SJCRH30 (cell line): Measurements from ENCODE around the gene FAT1. TPM values are rescaled to one million over a fixed set of nuclear protein-coding genes. Genes with fewer than 3 reads are reported as not detected.

Source experiments
- DNase-seq, 2 experiments: peaks; one replicate each; pipeline ENCODE4 v3.0.0-alpha.2; 2015 to 2020
- H3K27ac ChIP-seq: fragments of 250-450 bp; sonication (Bioruptor Pico); 2 replicates; pipeline ENCODE4 v1.5.1; 2020; ENCODE audit warnings: mild to moderate bottlenecking, moderate library complexity
- H3K27me3 ChIP-seq: fragments of 250-450 bp; sonication (Bioruptor Pico); 2 replicates; pipeline ENCODE4 v1.5.1; 2020; ENCODE audit warnings: mild to moderate bottlenecking, moderate library complexity
- H3K36me3 ChIP-seq: fragments of 250-450 bp; sonication (Bioruptor Pico); 2 replicates; pipeline ENCODE4 v1.5.1; 2020; ENCODE audit warnings: mild to moderate bottlenecking, moderate library complexity
- H3K4me1 ChIP-seq: fragments of 250-450 bp; sonication (Bioruptor Pico); 2 replicates; pipeline ENCODE4 v1.5.1; 2020; ENCODE audit warnings: mild to moderate bottlenecking, moderate library complexity
- H3K4me3 ChIP-seq: fragments of 250-450 bp; sonication (Bioruptor Pico); 2 replicates; pipeline ENCODE4 v1.5.1; 2020; ENCODE audit warnings: mild to moderate bottlenecking, moderate library complexity
- H3K9me3 ChIP-seq: fragments of 250-450 bp; sonication (Bioruptor Pico); replicated peaks from 2 replicates; pipeline ENCODE4 v1.5.1; 2020; ENCODE audit warnings: mild to moderate bottlenecking, moderate library complexity
- total RNA-seq: library from RNA; depleted of rRNA; stranded (reverse); fragments of >200 nt; shearing (Covaris generic); gene quantifications from 2 replicates; pipeline ENCODE4 v1.2.3, GENCODE V29; 2014

Gene FAT1
- total RNA-seq, 1 experiment from 2014 or later, result 154 TPM

DNA sequence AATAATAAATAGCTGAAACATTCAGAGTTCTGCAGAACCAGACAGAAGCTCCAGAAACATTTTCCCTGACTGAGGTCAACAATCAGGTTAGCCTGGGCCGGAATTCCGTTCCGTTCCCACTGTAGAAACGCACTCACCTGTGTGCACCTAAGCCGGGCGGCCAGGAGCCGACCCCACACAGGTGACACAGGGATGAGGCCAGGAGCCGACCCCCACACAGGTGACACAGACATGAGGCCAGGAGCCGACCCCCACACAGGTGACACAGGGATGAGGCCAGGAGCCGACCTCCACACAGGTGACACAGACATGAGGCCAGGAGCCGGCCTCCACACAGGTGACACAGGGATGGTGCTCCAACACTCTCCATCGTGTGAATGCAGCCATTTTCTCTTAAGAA, 21.9 kb downstream of the FAT1 start:
- Histone ChIP-seq H3K36me3 (peaks cover 10% of the 10 kb centered on the region), H3K27me3 (no peaks in the 10 kb centered on the region), H3K9me3 (no peaks in the 10 kb centered on the region), H3K4me1 (peaks cover 32% of the 10 kb centered on the region), H3K4me3 (peak overlapping the region; percentile 23), H3K27ac (peak overlapping the region; percentile 99)
- no peak for DNase-seq

- no peaks in the 10 kb centered on the region for H3K27me3 ChIP-seq
- H3K4me1 ChIP-seq, result peaks cover 32% of the 10 kb centered on the region
- H3K9me3 ChIP-seq, result no peaks in the 10 kb centered on the region
- H3K27ac ChIP-seq, result peak overlapping the region; percentile 99
- H3K36me3 ChIP-seq, result peaks cover 11% of the 10 kb centered on the region
- H3K4me3 ChIP-seq, result peak overlapping the region; percentile 38
- peak; percentile 88 to 91 for DNase-seq
Observed at GRCh38 chr4:186701273-186701672, 22.4 kb downstream of the FAT1 start.

GRCh38 chr4:186700746-186701145, 22.9 kb downstream of the FAT1 start:
- peak; percentile 43 to 57 for DNase-seq
- Histone ChIP-seq H3K4me3 (peak overlapping the region; percentile 38), H3K36me3 (peaks cover 11% of the 10 kb centered on the region)

GRCh38 chr4:186699881-186700397, 23.7 kb downstream of the FAT1 start:
- no peaks in the 10 kb centered on the region for H3K9me3 ChIP-seq
- H3K27ac ChIP-seq, result peak overlapping the region; percentile 99
- peaks cover 11% of the 10 kb centered on the region for H3K36me3 ChIP-seq
- no peaks in the 10 kb centered on the region for H3K27me3 ChIP-seq
- no peak for DNase-seq
- no peak overlapping the region for H3K4me3 ChIP-seq
- peaks cover 32% of the 10 kb centered on the region for H3K4me1 ChIP-seq

More at GRCh38 chr4:186700746-186701145, 22.9 kb downstream of the FAT1 start:
- peak overlapping the region; percentile 99 for H3K27ac ChIP-seq
- H3K27me3 ChIP-seq, result no peaks in the 10 kb centered on the region
- H3K4me1 ChIP-seq, result peaks cover 32% of the 10 kb centered on the region
- no peaks in the 10 kb centered on the region for H3K9me3 ChIP-seq

GRCh38 chr4:186699298-186699697, 24.4 kb downstream of the FAT1 start:
- Histone ChIP-seq H3K4me1 (peaks cover 32% of the 10 kb centered on the region), H3K27me3 (no peaks in the 10 kb centered on the region), H3K9me3 (no peaks in the 10 kb centered on the region), H3K27ac (no peak overlapping the region; the same call in 1 of the 2 replicates), H3K36me3 (peaks cover 11% of the 10 kb centered on the region), H3K4me3 (no peak overlapping the region)
- peak in 1 of 2 experiments; percentile 40 for DNase-seq

- H3K9me3 ChIP-seq, result no peaks in the 10 kb centered on the region
- no peak overlapping the region for H3K27ac ChIP-seq
- H3K36me3 ChIP-seq, result peaks cover 11% of the 10 kb centered on the region
- no peak for DNase-seq
- H3K4me3 ChIP-seq, result no peak overlapping the region
- H3K4me1 ChIP-seq, result peaks cover 39% of the 10 kb centered on the region
- H3K27me3 ChIP-seq, result no peaks in the 10 kb centered on the region
Observed at GRCh38 chr4:186698525-186698924, 25.1 kb downstream of the FAT1 start.

DNA sequence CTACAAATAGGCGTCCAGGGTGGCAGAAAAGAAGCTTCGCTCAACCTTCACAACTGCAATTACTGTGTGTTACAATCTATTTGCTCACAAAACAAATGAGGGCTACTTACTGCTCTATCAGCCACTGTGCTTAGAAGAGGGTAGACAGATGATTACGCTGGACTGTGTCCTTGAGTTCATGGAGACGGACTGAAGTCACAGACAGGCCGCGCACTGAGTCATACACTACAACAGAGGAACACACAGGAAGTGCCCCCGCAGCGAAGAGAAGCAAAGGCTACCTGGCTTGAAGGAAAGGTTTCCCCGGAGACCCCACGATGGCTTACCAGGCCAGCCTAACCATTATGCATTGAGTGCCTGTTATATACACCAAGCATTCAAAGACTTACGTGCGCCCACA, 25.6 kb downstream of the FAT1 start:
- peaks cover 11% of the 10 kb centered on the region for H3K36me3 ChIP-seq

GRCh38 chr4:186695392-186695791, 28.3 kb downstream of the FAT1 start:
- Histone ChIP-seq H3K27me3 (no peaks in the 10 kb centered on the region), H3K4me1 (peaks cover 25% of the 10 kb centered on the region), H3K36me3 (peaks cover 17% of the 10 kb centered on the region), H3K4me3 (no peak overlapping the region), H3K27ac (no peak overlapping the region), H3K9me3 (no peaks in the 10 kb centered on the region)
- DNase-seq, result no peak

More for the DNA sequence above, 25.6 kb downstream of the FAT1 start:
- DNase-seq, result no peak
- Histone ChIP-seq H3K9me3 (no peaks in the 10 kb centered on the region), H3K27ac (no peak overlapping the region), H3K27me3 (no peaks in the 10 kb centered on the region), H3K4me1 (peaks cover 42% of the 10 kb centered on the region), H3K4me3 (no peak overlapping the region)

- H3K4me3 ChIP-seq, result no peak overlapping the region
- H3K27ac ChIP-seq, result peak overlapping the region; percentile 76
- DNase-seq, result no peak
- H3K9me3 ChIP-seq, result no peaks in the 10 kb centered on the region
- H3K27me3 ChIP-seq, result no peaks in the 10 kb centered on the region
- H3K4me1 ChIP-seq, result peaks cover 16% of the 10 kb centered on the region
- H3K36me3 ChIP-seq, result peaks cover 10% of the 10 kb centered on the region
Observed at GRCh38 chr4:186693894-186694293, 29.8 kb downstream of the FAT1 start.

GRCh38 chr4:186693159-186693815, 30.4 kb downstream of the FAT1 start:
- Histone ChIP-seq H3K9me3 (no peaks in the 10 kb centered on the region), H3K4me1 (peaks cover 19% of the 10 kb centered on the region), H3K27me3 (no peaks in the 10 kb centered on the region), H3K27ac (peak overlapping the region; percentile 76), H3K4me3 (peak overlapping the region; percentile 43), H3K36me3 (peaks cover 10% of the 10 kb centered on the region)
- DNase-seq, result peak; percentile 76 to 79

- Histone ChIP-seq H3K27ac (no peak overlapping the region), H3K36me3 (peaks cover 7% of the 10 kb centered on the region), H3K4me3 (no peak overlapping the region), H3K9me3 (no peaks in the 10 kb centered on the region), H3K4me1 (peaks cover 20% of the 10 kb centered on the region), H3K27me3 (no peaks in the 10 kb centered on the region)
- DNase-seq, result no peak
Observed at GRCh38 chr4:186691396-186691795, 32.3 kb downstream of the FAT1 start.

- H3K4me1 ChIP-seq, result peaks cover 35% of the 10 kb centered on the region
- peaks cover 7% of the 10 kb centered on the region; the same call in 1 of the 2 replicates for H3K36me3 ChIP-seq
- H3K4me3 ChIP-seq, result no peak overlapping the region
- no peak overlapping the region for H3K27ac ChIP-seq
- no peaks in the 10 kb centered on the region for H3K27me3 ChIP-seq
- H3K9me3 ChIP-seq, result no peaks in the 10 kb centered on the region
- no peak for DNase-seq
Observed at GRCh38 chr4:186689476-186689875, 34.2 kb downstream of the FAT1 start.

- no peak overlapping the region for H3K27ac ChIP-seq
Observed at GRCh38 chr4:186688150-186688943, 35.3 kb downstream of the FAT1 start.

DNA sequence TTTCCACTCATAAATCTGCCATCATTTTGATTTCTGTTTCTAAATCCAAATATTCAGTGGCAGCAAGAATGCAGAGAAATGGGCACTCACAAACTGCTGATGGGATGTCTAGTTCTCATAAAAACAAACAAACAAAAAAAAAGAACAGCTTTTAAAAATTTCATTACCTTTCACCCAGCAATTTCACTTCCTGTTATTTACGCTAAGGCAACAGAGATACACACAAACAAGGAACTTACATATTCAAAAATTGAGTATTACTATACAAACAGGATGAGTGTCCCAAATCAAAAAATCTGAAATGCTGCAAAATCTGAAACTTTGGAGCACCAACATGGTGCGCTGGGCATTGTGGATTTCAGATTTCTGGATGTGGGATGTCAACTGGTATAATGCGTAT, 36.4 kb downstream of the FAT1 start:
- peaks cover 7% of the 10 kb centered on the region; the same call in 1 of the 2 replicates for H3K36me3 ChIP-seq
- H3K4me3 ChIP-seq, result no peak overlapping the region
- H3K9me3 ChIP-seq, result no peaks in the 10 kb centered on the region
- H3K27ac ChIP-seq, result no peak overlapping the region
- peaks cover 21% of the 10 kb centered on the region for H3K4me1 ChIP-seq
- DNase-seq, result no peak
- H3K27me3 ChIP-seq, result no peaks in the 10 kb centered on the region

More at GRCh38 chr4:186688150-186688943, 35.3 kb downstream of the FAT1 start:
- H3K4me1 ChIP-seq, result peaks cover 27% of the 10 kb centered on the region
- H3K27me3 ChIP-seq, result no peaks in the 10 kb centered on the region
- H3K4me3 ChIP-seq, result no peak overlapping the region
- peaks cover 7% of the 10 kb centered on the region; the same call in 1 of the 2 replicates for H3K36me3 ChIP-seq
- H3K9me3 ChIP-seq, result no peaks in the 10 kb centered on the region
- DNase-seq, result no peak

DNA sequence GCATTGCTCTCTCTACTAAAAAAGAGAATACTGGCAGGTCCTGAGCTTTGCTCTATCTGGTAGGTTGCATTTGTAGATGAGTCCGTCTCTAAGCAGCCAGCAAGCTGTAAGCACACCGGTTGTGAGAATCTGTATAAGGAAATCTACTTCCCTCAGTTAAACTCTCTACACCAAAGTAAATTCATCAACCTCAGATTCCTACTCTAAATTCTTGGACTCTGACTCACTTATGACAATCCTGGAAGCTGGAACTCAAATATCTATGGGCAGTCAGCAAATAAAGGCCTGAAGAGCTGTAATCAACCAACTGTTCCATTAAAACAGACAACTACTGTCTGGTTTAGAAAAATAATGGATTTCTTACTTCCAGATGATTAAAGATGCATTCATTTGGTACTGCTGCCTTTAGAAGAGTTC, 37.9 kb downstream of the FAT1 start:
- Histone ChIP-seq H3K4me3 (no peak overlapping the region), H3K4me1 (peaks cover 21% of the 10 kb centered on the region)
- peak in 1 of 2 experiments; percentile 31 for DNase-seq

More for the DNA sequence above, 37.9 kb downstream of the FAT1 start:
- Histone ChIP-seq H3K27ac (peak overlapping the region; percentile 31), H3K36me3 (no peaks in the 10 kb centered on the region), H3K9me3 (no peaks in the 10 kb centered on the region), H3K27me3 (no peaks in the 10 kb centered on the region)
